ENCODE results near the gene RIC1. TPM values are rescaled to one million over a fixed set of nuclear protein-coding genes. Genes with fewer than 3 reads are reported as not detected.

Gene RIC1
- polyA plus RNA-seq, 1 of the 3 experiments (the other 2 are of a cell fraction): 21.9 TPM

GRCh38 chr9:5628530-5629311 lies at the start of gene RIC1 (continued):
- peak; percentile 69; the same call in 1 of the 2 replicates for TF ChIP-seq SIN3A (IDR thresholded peaks at IDR 0.05; ENCODE audit: borderline replicate concordance, low read depth, low read length)
- no peak for TF ChIP-seq FOXJ3 (CRISPR knock-in tag; IDR thresholded peaks at IDR 0.05)
- peak; percentile 61 for TF ChIP-seq MAX (IDR thresholded peaks at IDR 0.05; ENCODE audit: low read depth)
- no peak for TF ChIP-seq CTCF (IDR thresholded peaks at IDR 0.05)
- peak; percentile 18 for TF ChIP-seq CHD2 (IDR thresholded peaks at IDR 0.05; ENCODE audit: low read length, partially characterized antibody)
- no peak for TF ChIP-seq EZH2phosphoT487 (IDR thresholded peaks at IDR 0.05; ENCODE audit: borderline replicate concordance, low read depth)
- TF ChIP-seq GABPA (IDR thresholded peaks at IDR 0.05; ENCODE audit: low read depth): no peak
- no peak for TF ChIP-seq EP300 (IDR thresholded peaks at IDR 0.05; ENCODE audit: borderline replicate concordance in 1 of 2, low read depth in 1 of 2, low read length in 1 of 2)
- no peak for TF ChIP-seq IRF3 (IDR thresholded peaks at IDR 0.05; ENCODE audit: low read depth, low read length)
- TF ChIP-seq USF1 (IDR thresholded peaks at IDR 0.05; ENCODE audit: borderline replicate concordance, low read depth): peak; percentile 93
- no peak for TF ChIP-seq PBX3 (IDR thresholded peaks at IDR 0.05)

GRCh38 chr9:5579881-5580280 lies 49.0 kb upstream of the RIC1 start:
- no peaks in the 10 kb centered on the region for H4K20me1 ChIP-seq (ENCODE audit: insufficient read depth)
- ChIA-PET CTCF (interaction anchor here (0.9 to 1.8 kb wide), 2 partner anchors 14 to 129 kb away, joined by 3 to 5 read pairs; partner anchors contain the start of gene CD274), POLR2A (no interaction called here)
- H2AFZ ChIP-seq (ENCODE audit: low read depth): no peak overlapping the region
- peaks cover 32% of the 10 kb centered on the region for H3F3A ChIP-seq (replicated peaks; ENCODE audit: insufficient read depth)
- H3K4me2 ChIP-seq: no peak overlapping the region
- no peak for DNase-seq
- no peaks in the 10 kb centered on the region for H3K36me3 ChIP-seq (replicated peaks in 1 of 2; ENCODE audit: control insufficient read depth in 1 of 2, insufficient read depth in 2 of 2, low read length in 1 of 2)
- no peak overlapping the region for H3K27ac ChIP-seq (ENCODE audit: low read depth in 2 of 2, low read length in 1 of 2)
- H3K27me3 ChIP-seq (ENCODE audit: insufficient read depth): no peaks in the 10 kb centered on the region
- no peak overlapping the region for H3K9ac ChIP-seq
- no peaks in the 10 kb centered on the region for H3K9me2 ChIP-seq
- no peaks in the 10 kb centered on the region for H3K9me3 ChIP-seq
- H3K4me1 ChIP-seq (ENCODE audit: control insufficient read depth in 1 of 2, insufficient read depth in 2 of 2, low read depth in 1 of 2, low read length in 1 of 2): peaks cover 0 to 10% of the 10 kb centered on the region in 2 experiments; a peak in 1 of 4 replicates
- no peaks in the 10 kb centered on the region for H3K79me2 ChIP-seq (ENCODE audit: insufficient read depth)
- WGBS (ENCODE audit: low lambda C conversion rate): 94% methylated on average over 1 of the region's 1 CpG
- H3K4me3 ChIP-seq (ENCODE audit: low read depth in 2 of 2, low read length in 1 of 2): no peak overlapping the region
- TF ChIP-seq TCF12 (IDR thresholded peaks at IDR 0.05) (no peak), REST (IDR thresholded peaks at IDR 0.05; ENCODE audit: low read depth, low read length) (no peak), YY1 (IDR thresholded peaks at IDR 0.05; ENCODE audit: low read depth) (no peak), GABPA (IDR thresholded peaks at IDR 0.05; ENCODE audit: low read depth) (no peak), ELF1 (IDR thresholded peaks at IDR 0.05) (no peak), USF2 (IDR thresholded peaks at IDR 0.05; ENCODE audit: borderline replicate concordance, low read depth, low read length) (no peak), RAD21 (IDR thresholded peaks at IDR 0.05; ENCODE audit: low read length) (no peak), RXRA (IDR thresholded peaks at IDR 0.05; ENCODE audit: borderline replicate concordance, low read depth) (no peak), POLR2AphosphoS5 (IDR thresholded peaks at IDR 0.05; ENCODE audit: low read depth, low read length) (no peak), MAX (IDR thresholded peaks at IDR 0.05; ENCODE audit: low read depth) (no peak), EZH2phosphoT487 (IDR thresholded peaks at IDR 0.05; ENCODE audit: borderline replicate concordance, low read depth) (no peak), FOXM1 (IDR thresholded peaks at IDR 0.05; ENCODE audit: low read depth) (no peak)

All from SK-N-SH (cell line).